Measurements from ENCODE around the gene LTBP2.

Gene LTBP2

GRCh38 chr14:74562515-74563232 lies 49.4 kb downstream of the LTBP2 start:
- DNase-seq (ENCODE audit: low read depth): no peak
- H3K4me3 ChIP-seq (ENCODE audit: control insufficient read depth, low read depth, low read length): no peak overlapping the region
- TF ChIP-seq CTCF (IDR thresholded peaks at IDR 0.05; ENCODE audit: control insufficient read depth, insufficient read depth, low read depth, low read length, missing control alignments): no peak

- DNase-seq (ENCODE audit: low read depth): no peak
- no peak for TF ChIP-seq CTCF (IDR thresholded peaks at IDR 0.05; ENCODE audit: control insufficient read depth, insufficient read depth, low read depth, low read length, missing control alignments)
- no peak overlapping the region for H3K4me3 ChIP-seq (ENCODE audit: control insufficient read depth, low read depth, low read length)
Observed at GRCh38 chr14:74558655-74559054, 53.4 kb downstream of the LTBP2 start.

GRCh38 chr14:74557691-74558090 lies 54.3 kb downstream of the LTBP2 start:
- TF ChIP-seq CTCF (IDR thresholded peaks at IDR 0.05; ENCODE audit: control insufficient read depth, insufficient read depth, low read depth, low read length, missing control alignments): no peak
- no peak overlapping the region for H3K4me3 ChIP-seq (ENCODE audit: control insufficient read depth, low read depth, low read length)
- no peak for DNase-seq (ENCODE audit: low read depth)

GRCh38 chr14:74555476-74556050 lies 56.5 kb downstream of the LTBP2 start:
- TF ChIP-seq CTCF (IDR thresholded peaks at IDR 0.05; ENCODE audit: control insufficient read depth, insufficient read depth, low read depth, low read length, missing control alignments): no peak
- no peak for DNase-seq (ENCODE audit: low read depth)
- H3K4me3 ChIP-seq (ENCODE audit: control insufficient read depth, low read depth, low read length): no peak overlapping the region

- TF ChIP-seq CTCF (IDR thresholded peaks at IDR 0.05; ENCODE audit: control insufficient read depth, insufficient read depth, low read depth, low read length, missing control alignments): no peak
- DNase-seq (ENCODE audit: low read depth): no peak
- H3K4me3 ChIP-seq (ENCODE audit: control insufficient read depth, low read depth, low read length): no peak overlapping the region
Observed at GRCh38 chr14:74554742-74555362, 57.2 kb downstream of the LTBP2 start.

GRCh38 chr14:74552623-74553022 lies 59.4 kb downstream of the LTBP2 start:
- no peak for DNase-seq (ENCODE audit: low read depth)
- no peak overlapping the region for H3K4me3 ChIP-seq (ENCODE audit: control insufficient read depth, low read depth, low read length)
- TF ChIP-seq CTCF (IDR thresholded peaks at IDR 0.05; ENCODE audit: control insufficient read depth, insufficient read depth, low read depth, low read length, missing control alignments): no peak
